Islet of Langerhans (tissue), 1 donor: ENCODE data around the gene ACTL7A.
"Not testable (repeated sequence)": the region's sequence is repeated elsewhere in the genome, so short reads cannot be mapped to it uniquely, and the experiment has no call there.

Experiments
- FAIRE-seq: peaks from one replicate; lab custom pipeline; 2011; peaks lifted over from hg19 to GRCh38; lab: Jason Lieb, UNC

ACTL7A gene, protein sequence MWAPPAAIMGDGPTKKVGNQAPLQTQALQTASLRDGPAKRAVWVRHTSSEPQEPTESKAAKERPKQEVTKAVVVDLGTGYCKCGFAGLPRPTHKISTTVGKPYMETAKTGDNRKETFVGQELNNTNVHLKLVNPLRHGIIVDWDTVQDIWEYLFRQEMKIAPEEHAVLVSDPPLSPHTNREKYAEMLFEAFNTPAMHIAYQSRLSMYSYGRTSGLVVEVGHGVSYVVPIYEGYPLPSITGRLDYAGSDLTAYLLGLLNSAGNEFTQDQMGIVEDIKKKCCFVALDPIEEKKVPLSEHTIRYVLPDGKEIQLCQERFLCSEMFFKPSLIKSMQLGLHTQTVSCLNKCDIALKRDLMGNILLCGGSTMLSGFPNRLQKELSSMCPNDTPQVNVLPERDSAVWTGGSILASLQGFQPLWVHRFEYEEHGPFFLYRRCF

DNA sequence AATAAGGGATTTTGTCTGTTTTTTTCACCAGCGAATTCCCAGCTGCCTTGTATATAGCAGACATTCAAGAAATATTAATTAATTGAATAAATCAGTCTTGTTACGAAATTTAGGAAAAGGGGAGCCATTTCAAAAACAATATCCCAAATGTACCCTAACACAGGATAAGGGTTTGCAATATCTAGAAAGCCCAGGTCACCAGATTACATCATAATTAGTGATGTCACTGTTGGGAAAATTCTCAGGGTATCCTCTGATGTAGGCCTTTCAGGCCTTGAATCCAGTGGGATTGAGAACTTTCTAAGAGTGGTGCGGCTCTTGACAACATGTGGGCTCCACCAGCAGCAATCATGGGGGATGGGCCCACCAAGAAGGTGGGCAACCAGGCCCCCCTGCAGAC is at the start of gene ACTL7A:
Gene ACTL7A (plus strand): TSS at position 270 of the 400 bp plus-strand sequence. CDS start 57 bp downstream, at position 327.
- FAIRE-seq = no peak

DNA sequence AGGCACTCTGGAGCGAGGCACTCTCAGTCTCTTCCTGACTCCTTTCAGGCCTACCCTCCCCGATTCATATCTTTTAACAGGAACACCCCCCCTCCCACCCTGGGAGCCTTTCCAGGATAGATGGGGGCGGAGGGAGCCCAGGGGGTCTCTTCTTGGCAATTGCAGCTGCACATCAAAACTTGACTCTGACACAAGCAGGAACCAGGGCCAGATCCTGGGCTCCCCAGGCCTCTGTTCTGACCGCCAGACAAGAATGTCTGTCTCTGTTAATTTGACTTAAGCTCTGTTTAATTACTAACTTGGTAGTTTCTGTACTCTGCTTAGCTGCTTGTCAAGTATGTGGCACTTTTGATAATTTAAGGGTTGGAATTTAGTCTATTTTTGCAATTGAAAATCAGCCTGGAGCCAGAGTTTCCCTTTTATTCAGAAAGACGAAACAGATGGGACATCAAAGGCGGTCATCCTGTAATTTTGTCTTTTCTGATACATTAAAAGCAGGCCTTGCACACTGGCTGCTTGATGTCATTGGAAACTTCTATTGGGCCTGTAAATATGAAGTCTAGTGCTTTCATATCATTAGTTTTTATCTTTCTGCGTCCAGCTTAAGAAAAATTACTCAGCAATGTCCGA is 49.6 kb upstream of the ACTL7A start:
- FAIRE-seq = no peak

DNA sequence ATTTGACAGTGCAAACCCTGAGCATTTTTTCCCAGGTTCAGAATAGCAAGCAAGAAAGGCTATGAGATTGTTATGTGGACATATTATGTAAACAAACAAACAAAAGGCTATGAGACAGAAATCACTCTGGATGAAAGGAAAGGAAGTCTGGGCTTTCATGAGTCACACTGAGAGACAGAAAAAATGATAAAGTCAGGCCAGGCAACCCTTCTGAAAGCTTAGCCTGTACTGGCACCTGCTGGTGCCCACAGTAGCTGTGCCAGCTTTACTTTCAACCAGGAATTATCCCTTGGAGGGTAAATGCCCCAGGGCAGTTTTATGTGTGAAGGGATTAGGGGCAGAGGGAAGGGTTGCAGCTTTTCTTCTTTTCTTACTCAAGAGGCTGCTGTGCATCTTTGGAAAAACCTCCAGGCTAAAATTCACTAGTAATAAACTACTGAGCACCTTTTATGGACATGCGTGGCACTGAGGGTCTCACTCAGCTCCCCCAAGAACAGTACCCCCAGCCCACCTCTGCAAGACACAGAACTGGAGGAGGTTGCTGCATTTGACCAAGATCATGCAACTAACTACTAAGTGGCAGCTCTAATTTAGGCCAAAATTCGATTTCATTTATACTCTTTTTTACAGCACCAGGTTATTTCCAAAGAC is 48.0 kb upstream of the ACTL7A start:
- no peak for FAIRE-seq

DNA sequence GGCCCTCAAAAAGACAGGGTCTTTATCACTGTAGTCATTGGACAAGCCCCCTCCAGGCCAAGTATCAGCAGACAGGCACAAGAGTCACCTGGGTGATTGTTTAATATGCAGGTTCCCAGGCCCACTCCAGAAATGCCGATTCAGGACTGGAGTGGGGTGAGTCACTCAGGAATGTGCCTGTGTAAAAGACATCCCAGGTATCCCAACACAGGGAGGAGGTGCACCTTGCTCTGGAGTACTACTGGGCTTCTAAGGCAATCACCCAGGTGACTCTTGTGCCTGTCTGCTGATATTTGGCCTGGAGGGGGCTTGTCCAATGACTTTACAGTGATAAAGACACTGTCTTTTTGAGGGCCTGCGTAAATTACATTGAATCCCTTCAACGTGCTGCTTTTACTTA is 46.9 kb upstream of the ACTL7A start:
- no peak for FAIRE-seq

DNA sequence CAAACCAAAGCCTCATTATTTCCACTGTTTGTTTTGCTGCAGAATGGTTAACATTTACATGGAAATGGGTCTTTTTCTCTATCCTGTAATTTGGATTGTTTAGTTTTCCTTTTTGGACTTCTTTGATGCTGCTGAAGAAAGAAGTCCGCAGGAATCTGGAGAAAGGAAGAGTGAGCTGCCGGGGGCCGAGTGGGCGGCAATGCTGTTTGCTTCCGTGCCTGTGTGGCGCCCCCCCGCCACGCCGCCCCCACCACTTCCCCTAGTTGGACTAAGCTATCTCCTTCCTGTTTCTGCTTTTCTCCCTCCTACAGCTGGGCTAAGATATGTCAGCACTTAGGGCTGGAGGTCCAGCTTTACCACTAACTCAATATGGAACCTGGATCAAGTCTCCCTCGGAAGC is 46.0 kb upstream of the ACTL7A start:
- no peak for FAIRE-seq

DNA sequence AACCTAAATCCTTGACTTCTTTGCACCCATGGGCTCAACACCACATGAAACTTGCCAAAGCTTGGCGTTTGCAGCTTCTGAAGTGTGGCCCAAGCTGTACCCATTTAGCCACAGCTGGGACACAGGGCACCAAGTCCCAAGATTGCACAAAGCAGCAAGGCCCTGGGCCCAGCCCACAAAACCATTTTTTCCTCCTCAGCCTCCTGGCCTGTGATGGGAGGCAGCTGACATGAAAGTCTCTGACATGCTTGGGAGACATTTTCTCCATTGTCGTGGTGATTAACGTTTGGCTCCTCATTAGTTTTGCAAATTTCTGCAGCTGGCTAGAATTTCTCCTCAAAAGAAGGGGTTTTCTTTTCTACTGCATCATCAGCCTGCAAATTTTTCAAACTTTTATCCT is 38.2 kb upstream of the ACTL7A start:
- FAIRE-seq = no peak

DNA sequence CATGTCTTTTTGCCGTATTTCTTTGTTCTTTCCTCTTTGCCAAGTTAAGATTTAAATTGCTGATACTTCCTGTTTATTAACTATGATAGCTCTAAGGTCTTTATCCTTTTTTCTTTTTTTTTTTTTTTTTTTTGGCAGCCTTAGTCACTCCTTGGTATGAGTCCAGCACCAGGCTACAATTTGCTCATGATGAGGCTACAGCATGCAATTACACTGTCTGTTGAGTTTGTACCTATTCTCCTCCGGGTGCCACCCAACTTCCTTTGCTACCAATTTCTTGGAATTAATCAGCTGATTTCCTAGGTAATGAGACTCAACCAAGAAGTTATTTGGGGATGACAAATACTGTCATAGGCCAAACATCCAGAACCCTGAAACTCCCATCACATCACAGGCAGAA is 31.8 kb upstream of the ACTL7A start:
- FAIRE-seq = no peak

DNA sequence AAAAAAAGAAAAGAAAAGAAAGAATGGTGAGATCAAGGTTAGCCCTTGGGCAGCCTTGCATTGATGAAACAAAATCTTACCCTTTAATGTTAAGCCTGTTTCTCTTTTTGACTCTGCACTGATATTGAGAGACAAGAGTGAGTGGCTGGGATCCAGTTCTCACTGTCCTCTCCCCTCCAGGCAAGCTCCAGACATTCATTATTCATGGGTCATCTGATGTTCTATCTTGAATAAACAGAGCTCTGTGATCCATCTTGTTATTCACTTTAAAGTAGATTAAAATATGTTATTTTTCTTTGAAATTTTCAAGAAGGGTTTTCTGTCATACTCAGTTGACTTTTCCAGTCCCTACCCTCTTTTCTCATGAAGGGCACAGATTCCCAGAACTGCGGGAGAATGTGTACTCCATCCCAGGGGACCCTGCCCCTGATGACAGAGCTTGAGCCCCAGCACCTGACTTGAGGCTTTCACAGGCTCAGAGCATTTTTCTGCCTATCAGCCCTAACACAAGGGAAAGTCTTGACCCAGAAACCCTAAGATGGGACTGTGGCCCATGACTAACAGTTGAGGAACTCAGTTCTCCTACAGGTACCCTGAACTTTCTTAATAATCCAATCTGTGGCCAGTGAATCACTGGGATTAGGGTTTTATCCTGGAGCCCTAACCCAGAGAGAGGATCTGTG is 30.4 kb upstream of the ACTL7A start:
- FAIRE-seq = no peak

DNA sequence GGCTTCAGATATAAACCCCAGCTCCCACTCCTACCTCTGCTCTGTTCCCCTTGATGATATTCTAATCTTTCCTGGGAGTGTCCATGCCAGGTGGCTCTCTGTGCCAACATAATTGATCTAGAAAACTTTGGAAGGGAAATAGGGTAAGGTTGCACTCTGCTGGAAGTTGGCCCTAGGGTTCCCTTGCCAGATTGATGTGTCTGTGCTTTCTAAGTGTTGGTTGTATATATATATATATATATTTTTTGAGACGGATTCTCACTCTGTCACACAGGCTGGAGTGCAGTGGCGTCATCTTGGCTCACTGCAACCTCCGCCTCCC is 29.9 kb upstream of the ACTL7A start:
- FAIRE-seq = no peak

DNA sequence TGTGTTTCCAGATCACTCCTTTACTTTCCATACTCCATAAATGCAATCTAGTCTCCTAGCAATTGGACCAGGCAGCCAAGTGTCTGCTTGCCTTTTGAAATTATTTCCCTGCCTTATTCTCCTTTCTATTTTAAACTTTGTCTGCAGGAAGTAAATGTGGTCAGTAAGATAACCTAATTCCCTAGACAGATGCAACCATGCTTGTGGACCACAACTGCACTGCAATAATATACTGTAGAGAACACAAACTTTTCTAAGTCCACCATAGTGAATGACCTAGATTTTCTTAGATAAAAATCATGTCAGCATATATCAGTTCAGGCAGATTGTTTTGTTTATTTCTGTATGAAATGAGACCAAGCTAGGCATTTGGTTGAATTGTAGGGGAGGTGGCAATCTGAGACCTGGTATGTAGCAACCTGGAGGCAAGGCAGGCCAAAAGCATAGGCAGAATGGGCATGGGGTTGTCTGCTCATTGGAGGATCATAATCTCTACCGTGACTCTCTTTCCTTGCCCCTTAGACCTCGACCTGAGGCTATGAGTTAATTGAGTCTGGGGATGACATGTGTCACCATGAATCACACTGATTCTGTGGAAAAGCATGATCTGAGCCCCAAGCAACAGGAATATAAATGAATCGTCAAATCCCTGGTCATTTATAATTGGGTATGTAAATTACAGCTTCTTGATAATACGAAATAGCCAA is 27.0 kb upstream of the ACTL7A start:
- no peak for FAIRE-seq

DNA sequence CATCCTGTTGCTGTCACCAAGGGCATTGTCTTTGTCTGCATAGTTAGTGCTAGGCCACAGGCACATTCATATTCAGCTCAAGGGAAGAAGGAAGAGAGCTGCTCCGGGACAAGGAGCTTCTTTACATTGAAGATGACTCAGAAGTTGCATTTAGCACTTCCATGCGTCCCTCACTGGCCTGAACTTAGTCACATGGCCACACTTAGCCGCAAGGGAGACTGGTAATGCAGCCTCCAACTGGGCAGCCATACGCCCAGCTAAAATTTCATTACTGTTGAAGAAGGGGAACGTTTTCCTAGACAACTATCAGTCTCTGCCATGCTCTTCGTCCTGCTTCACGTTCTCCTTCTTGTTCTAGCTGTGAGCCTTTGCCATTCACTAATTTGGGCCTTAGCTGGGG is 26.2 kb upstream of the ACTL7A start:
- FAIRE-seq = no peak

DNA sequence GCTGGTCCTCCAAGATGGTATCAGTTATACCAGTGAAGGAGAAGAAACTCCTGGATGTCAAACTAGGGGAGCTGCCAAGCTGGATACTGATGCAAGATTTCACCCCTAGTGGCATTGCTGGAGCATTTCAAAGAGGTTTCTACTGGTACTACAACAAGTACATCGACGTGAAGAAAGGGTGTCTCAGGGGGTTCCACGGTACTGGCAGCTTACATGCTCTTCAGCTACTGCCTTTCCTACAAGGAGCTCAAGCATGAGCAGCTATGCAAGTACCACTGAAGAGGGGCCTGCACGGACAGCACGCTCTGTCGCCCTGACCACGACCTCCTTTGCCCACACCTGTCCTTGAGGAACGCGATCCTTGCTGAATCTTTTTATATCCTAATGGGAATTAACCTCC is 25.7 kb upstream of the ACTL7A start:
- FAIRE-seq = no peak

DNA sequence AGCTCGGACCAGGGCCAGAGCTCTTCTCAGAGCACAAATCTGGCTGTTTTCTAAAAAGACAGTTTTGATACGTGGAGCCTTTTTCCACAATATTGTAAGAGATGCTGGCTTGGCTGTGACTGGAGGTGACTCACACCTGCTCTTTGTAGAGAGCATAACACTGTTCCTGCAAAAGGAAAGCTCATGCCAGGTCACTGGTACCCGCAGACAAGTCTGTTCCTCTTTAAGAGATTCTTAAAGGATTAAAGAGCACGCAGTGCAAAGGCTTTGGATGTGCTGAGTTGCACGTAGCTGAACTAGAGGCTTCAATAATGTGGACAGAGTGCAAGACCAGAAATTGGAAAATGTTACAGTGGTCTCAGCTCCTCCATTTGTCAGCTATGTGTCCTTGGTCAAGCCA is 25.3 kb upstream of the ACTL7A start:
- FAIRE-seq = no peak

DNA sequence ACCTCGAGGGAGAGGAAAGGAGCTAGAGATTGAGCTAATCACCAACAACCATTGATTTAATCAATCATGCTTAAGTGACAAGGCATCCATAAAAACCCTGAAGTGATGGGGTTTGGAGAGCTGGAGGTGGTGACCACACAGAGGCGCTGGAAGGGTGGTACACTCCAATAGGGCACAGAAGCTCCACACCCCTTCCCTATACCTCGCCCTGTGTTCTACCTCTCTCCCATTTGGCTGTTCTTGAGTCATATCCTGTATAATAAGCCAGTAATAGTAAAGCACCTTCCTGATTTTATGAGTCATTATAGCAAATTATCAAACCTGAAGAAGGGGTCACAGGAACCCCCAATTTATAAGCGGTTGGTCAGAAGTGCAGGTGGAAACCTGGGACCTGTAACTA is 24.5 kb upstream of the ACTL7A start:
- no peak for FAIRE-seq

DNA sequence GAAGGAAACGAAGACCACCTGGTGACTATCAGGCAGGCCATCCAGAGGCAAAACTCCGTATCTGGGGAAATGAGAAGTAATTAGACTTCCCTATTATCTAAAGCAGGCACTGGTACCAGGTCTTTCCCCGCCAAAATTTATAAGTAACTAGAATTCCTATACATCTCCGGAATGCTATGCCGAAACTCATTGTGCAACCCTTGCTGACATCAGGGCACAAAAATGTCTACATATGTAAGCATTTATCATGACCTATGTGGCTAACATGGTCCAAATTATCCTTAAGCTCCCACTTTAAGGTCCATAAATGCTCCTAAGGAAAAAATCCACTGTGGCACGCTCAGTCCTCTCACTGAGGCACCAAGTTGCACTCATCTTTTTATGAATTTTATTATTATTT is 24.0 kb upstream of the ACTL7A start:
- FAIRE-seq = no peak

DNA sequence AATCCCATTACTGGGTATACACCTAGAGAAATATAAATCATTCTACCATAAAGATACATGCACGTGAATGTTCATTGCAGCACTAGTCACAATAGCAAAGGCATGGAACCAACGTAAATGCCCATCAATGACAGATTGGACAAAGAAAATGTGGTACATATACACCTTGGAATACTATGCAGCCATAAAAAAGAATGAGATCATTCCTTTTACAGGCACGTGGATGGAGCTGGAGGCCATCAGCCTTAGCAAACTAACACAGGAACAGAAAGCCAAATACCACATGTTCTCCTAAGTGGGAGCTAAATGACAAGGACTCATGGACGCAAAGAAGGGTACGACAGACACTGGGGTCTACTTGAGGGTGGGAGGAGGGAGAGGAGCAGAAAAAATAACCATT is 22.5 kb upstream of the ACTL7A start:
- FAIRE-seq = not testable (repeated sequence)

DNA sequence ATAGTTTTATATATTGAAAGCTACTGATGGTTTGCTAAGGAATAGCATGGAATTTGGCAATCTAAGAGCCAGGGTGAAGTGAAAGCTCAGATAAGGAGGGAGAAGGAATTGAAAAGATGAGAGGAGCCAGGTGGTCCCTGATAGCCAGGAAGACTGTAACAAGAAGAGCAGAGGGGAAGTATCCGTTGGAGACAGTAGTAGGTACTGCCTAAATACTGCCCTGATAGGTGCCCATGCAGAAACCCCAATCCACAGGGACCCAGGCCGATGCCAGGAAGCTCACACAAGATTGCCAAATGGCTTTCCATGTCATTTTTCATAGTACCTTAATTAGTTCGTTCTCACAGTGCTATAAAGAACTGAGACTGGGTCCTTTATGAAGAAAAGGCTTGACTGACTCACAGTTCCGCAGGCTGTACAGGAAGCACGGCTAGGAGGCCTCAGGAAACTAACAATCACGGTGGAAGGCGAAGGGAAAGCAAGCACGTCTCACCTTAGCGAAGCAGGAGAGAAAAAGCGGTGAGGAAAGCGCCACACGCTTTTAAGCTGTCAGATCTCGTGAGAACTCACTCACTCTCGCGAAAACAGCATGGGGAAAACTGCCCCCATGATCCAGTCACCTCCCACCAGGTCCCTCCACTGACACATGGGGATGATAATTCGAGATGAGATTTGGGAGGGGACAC is 19.3 kb upstream of the ACTL7A start:
- no peak for FAIRE-seq

DNA sequence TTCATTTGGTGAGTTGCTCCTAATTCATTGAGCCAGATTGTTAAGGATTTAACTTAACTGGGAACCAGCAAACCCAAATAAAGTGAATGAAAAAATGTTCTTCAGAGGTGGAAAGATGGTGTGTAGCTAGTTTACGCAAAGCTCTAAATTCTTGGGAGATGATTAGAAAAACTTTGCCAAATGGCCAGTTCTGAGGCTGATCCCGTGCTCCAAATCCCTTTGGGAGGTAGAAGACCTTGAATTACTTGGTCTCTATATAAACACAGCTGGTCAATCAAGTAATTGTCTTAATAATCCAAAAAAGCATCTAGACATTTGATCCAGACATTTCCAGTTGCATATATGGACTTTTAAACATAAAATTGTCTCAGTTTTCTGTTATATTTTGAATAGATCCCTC is 17.7 kb upstream of the ACTL7A start:
- no peak for FAIRE-seq

DNA sequence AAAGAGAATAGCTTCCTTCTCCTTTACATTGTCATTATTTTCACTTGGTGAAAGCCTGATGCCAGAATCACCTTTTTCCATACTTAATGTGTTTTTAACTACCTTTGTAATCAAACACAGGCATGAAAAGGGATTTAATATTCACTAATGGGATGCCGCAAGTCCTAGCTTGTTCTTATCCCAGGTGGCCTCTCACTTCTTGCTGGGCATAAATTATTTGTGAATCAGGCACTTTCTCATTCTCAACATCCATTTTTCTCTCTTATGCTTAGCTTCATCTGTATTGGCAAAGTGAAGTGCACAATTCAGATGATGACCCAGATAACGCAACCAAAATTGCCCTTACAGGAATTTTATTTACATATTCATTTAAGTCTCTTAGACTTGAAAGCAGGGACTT is 17.2 kb upstream of the ACTL7A start:
- no peak for FAIRE-seq

DNA sequence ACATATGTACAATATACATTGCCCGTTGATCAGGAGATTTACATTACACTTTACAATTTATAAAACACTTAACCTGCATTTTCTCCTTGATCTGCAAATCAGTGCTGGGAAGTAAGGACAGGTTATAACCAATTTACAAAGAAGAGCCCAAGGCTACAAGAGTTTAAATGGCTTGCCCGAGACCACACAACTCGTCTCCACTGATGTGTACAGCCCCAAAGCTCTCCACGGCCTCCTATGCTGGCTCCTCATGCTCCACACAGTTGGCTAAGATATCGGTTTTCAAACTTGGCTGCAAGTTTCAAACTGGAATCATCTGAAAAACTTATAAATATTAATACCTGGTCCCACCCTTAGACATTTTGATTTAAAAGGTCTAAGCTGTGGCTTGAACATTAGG is 16.6 kb upstream of the ACTL7A start:
- no peak for FAIRE-seq

DNA sequence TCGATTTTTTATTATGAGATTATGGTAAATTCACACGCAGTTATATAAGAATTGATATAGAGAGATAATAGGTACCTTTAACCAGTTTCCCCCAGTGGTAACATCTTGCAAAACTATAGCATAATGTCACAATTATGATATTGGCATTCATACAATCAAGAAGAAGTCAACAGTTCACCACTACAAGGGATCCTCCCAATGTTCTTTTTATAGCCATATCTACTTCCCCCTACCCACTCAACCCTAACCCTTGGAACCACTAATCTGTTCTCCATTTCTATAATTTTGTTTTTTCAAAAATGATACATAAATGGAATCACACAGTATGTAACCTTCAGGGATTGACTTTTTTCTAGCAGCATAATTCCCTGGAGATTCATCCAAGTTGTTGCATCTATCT is 16.1 kb upstream of the ACTL7A start:
- no peak for FAIRE-seq

DNA sequence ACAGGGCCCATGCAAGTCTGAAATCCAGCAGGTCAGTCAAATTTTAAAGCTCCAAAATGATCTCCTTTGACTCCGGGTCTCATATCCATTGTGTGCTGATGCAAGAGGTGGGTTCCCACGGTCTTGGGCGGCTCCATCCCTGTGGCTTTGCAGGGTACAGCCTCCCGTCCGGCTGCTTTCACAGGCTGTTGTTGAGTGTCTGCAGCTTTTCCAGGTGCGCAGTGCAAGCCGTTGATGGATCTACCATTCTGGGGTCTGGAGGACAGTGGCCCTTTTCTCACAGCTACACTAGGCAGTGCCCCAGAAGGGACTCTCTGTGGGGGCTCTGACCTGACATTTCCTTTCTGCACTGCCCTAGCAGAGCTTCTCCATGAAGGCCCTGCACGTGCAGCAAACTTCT is 13.8 kb upstream of the ACTL7A start:
- FAIRE-seq = not testable (repeated sequence)
